BLaER1 treated with 17β-estradiol and CSF1 and Interleukin-3, amounts not matched to agents 10 nM and 100 nM (cell line): Measurements from ENCODE around the gene P2RY6.

ENCODE experiments used
- H3K27ac ChIP-seq, 11 experiments: shearing (Covaris generic); formaldehyde crosslinking; 2 replicates each; pipeline ENCODE4 v1.8.1; 2022
- H3K27me3 ChIP-seq, 11 experiments: shearing (Covaris generic); formaldehyde crosslinking; 2 replicates each; pipeline ENCODE4 v1.8.1; 2022
- H3K36me3 ChIP-seq, 11 experiments: shearing (Covaris generic); formaldehyde crosslinking; 2 replicates each; pipeline ENCODE4 v1.8.1; 2022
- H3K4me1 ChIP-seq, 10 experiments: shearing (Covaris generic); formaldehyde crosslinking; 2 replicates each; pipeline ENCODE4 v1.8.1; 2022
- H3K4me2 ChIP-seq, 11 experiments: shearing (Covaris generic); formaldehyde crosslinking; 2 replicates each; pipeline ENCODE4 v1.8.1; 2022
- H3K4me3 ChIP-seq, 10 experiments: shearing (Covaris generic); formaldehyde crosslinking; 2 replicates each; pipeline ENCODE4 v1.8.1; 2022
- H3K9ac ChIP-seq, 11 experiments: shearing (Covaris generic); formaldehyde crosslinking; 2 replicates each; pipeline ENCODE4 v1.8.1; 2022
- H3K9me3 ChIP-seq, 11 experiments: shearing (Covaris generic); formaldehyde crosslinking; replicated peaks in 1 of 11; 2 replicates each; pipeline ENCODE4 v1.8.1; 2022
- H4K20me1 ChIP-seq, 11 experiments: shearing (Covaris generic); formaldehyde crosslinking; 2 replicates each; pipeline ENCODE4 v1.8.1; 2022
- Cebpa-rat ChIP-seq, 11 experiments: shearing (Covaris generic); IDR thresholded peaks; 2 replicates each; pipeline ENCODE4 v1.8.1; 2022

P2RY6 gene

DNA sequence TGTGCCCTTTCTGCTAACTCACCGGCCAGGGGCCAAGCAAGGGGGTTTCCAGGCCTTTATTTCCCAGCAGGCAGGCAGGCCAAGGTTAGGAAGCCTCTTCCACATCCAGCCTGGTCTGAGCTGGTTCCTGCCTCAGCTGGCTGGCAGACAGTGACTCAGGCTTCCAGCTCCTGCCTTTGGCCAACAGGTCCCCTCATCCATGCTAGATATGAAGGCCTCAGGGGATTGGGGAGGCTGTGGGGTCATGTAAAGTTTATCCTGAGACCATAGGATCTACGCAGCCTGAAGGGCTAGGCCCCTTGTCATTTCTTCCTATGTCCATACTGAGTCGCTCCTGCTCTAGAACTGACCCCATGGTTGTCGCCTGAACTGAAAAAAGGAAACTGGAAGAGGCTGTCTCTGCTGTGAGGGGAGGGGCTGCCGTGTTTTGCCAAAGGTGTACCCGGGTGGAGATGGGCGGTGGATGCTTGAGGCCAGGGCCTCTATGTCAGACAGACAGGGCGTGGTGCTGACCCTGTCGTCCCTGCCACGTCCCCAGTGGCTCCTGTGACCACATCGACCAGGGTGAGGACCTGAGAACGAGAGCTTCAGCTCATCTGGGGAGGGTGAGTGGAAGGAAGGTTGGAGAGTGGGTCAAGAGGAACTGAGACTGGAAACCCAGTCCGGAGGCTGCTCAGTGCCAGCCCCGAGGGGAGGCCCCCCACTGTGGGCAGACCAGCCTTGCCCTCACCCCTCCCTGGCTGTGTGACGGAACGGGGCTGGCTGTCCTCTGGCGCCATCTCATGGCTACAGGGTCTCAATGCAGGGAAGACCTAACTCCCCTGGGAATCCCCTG lies 17.0 kb downstream of the P2RY6 start:
- H3K27ac ChIP-seq = peak overlapping the region; percentile 56 to 92 (median 79)
- H3K36me3 ChIP-seq = no peaks in the 10 kb centered on the region
- H3K4me3 ChIP-seq = peak overlapping the region in 6 of 10 experiments; percentile 3 to 53 (median 32); a peak in 10 of 20 replicates
- no peaks in the 10 kb centered on the region for H4K20me1 ChIP-seq
- no peaks in the 10 kb centered on the region for H3K9me3 ChIP-seq
- H3K4me2 ChIP-seq = peak overlapping the region; percentile 80 to 93 (median 89)
- H3K4me1 ChIP-seq = peaks cover 71 to 95% (median 86%) of the 10 kb centered on the region in 10 experiments
- peak overlapping the region; percentile 46 to 79 (median 71); a peak in 21 of 22 replicates for H3K9ac ChIP-seq
- H3K27me3 ChIP-seq = no peaks in the 10 kb centered on the region
- no peak for TF ChIP-seq Cebpa-rat (IDR thresholded peaks at IDR 0.05)

GRCh38 chr11:73290536-73290935 lies 18.4 kb downstream of the P2RY6 start:
- peak overlapping the region in 5 of 11 experiments; percentile 23 to 90 (median 87); a peak in 8 of 22 replicates for H3K4me2 ChIP-seq
- H3K27me3 ChIP-seq = no peaks in the 10 kb centered on the region
- peak overlapping the region in 6 of 11 experiments; percentile 1 to 29 (median 20); a peak in 5 of 22 replicates for H3K9ac ChIP-seq
- H3K9me3 ChIP-seq = no peaks in the 10 kb centered on the region
- peaks cover 66 to 88% (median 74%) of the 10 kb centered on the region in 10 experiments for H3K4me1 ChIP-seq
- no peak for TF ChIP-seq Cebpa-rat (IDR thresholded peaks at IDR 0.05)
- H3K36me3 ChIP-seq = no peaks in the 10 kb centered on the region
- H4K20me1 ChIP-seq = no peaks in the 10 kb centered on the region
- peak overlapping the region in 3 of 11 experiments; percentile 11 to 92 (median 13); a peak in 3 of 22 replicates for H3K27ac ChIP-seq
- no peak overlapping the region for H3K4me3 ChIP-seq

DNA sequence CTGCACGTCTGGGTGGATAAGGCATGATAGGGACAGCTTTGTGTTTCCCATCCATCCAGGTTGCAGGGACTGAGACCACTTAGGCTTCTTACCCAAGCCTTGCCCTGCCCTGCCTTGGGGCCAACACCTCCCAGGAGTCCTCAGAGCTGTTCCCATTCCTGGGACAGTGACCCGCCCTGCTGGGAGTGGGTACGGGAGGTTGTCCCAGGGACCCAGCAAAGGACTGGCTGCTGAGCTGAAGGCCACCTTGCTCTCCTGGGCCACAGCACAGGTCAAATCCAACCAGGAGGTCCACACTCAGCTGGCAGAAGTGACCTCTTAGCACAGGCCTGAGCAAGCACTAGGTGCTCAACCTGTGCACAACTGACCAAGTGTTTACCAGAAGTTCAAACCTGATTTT lies 19.1 kb downstream of the P2RY6 start:
- H3K27ac ChIP-seq = peak overlapping the region in 1 of 11 experiments; percentile 13; a peak in 1 of 22 replicates
- peaks cover 59 to 84% (median 67%) of the 10 kb centered on the region in 10 experiments for H3K4me1 ChIP-seq
- peak overlapping the region in 5 of 11 experiments; percentile 1 to 38 (median 22); a peak in 3 of 22 replicates for H3K9ac ChIP-seq
- H4K20me1 ChIP-seq = no peaks in the 10 kb centered on the region
- no peaks in the 10 kb centered on the region for H3K9me3 ChIP-seq
- H3K36me3 ChIP-seq = no peaks in the 10 kb centered on the region
- no peaks in the 10 kb centered on the region for H3K27me3 ChIP-seq
- no peak overlapping the region; a peak in 1 of 22 replicates for H3K4me2 ChIP-seq
- H3K4me3 ChIP-seq = no peak overlapping the region
- TF ChIP-seq Cebpa-rat (IDR thresholded peaks at IDR 0.05) = no peak

DNA sequence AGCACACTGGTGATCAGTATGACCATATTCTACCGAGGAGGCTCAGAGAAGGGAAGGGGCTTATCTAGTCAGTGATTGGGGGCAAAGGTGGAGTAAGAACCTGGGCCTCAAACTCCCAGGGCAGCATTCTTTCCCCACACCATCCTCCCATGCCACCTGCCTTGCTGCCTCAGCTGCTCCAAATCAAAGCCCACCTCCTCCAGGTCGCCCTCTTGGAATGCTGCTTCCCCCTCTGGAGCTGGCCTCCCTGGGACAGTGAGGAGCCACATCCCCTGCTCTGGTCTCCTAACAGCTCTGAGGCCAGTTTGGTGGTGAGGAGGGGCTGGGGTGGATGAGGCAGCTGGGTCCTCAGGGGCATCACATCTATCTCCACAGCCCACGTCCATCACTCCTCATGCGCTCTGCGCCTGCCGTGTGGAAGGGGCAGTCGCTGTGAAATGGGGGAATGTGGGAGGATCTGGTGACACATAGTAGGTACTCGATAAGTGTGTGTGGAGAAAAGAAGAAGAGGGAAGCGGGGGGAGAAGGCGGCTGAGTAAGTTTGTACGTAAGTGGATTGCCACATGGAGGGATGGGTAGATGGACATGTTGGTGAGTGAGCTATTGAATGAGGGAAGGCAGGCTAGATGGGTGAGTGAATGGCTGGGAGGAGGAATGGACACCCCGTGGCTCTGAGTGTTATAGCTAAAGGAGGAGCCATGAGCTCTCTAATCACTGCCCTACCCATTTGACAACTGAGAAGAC lies 19.8 kb downstream of the P2RY6 start:
- Histone ChIP-seq H3K9me3 (no peaks in the 10 kb centered on the region), H3K27ac (0 out of 22 replicates have a peak overlapping the region, but pooled peaks of 1 of the 11 experiments have one; percentile 15), H3K9ac (peak overlapping the region in 6 of 11 experiments; percentile 1 to 38 (median 18); a peak in 3 of 22 replicates), H3K27me3 (no peaks in the 10 kb centered on the region), H3K36me3 (no peaks in the 10 kb centered on the region), H4K20me1 (no peaks in the 10 kb centered on the region), H3K4me3 (no peak overlapping the region), H3K4me1 (peaks cover 52 to 77% (median 60%) of the 10 kb centered on the region in 10 experiments), H3K4me2 (peak overlapping the region; percentile 25 to 71 (median 63); a peak in 17 of 22 replicates)
- TF ChIP-seq Cebpa-rat (IDR thresholded peaks at IDR 0.05) = no peak

GRCh38 chr11:73292525-73292894 lies 20.4 kb downstream of the P2RY6 start:
- H3K9ac ChIP-seq = peak overlapping the region in 4 of 11 experiments; percentile 2 to 37 (median 18); a peak in 2 of 22 replicates
- H3K27ac ChIP-seq = 0 out of 22 replicates have a peak overlapping the region, but pooled peaks of 1 of the 11 experiments have one; percentile 15

DNA sequence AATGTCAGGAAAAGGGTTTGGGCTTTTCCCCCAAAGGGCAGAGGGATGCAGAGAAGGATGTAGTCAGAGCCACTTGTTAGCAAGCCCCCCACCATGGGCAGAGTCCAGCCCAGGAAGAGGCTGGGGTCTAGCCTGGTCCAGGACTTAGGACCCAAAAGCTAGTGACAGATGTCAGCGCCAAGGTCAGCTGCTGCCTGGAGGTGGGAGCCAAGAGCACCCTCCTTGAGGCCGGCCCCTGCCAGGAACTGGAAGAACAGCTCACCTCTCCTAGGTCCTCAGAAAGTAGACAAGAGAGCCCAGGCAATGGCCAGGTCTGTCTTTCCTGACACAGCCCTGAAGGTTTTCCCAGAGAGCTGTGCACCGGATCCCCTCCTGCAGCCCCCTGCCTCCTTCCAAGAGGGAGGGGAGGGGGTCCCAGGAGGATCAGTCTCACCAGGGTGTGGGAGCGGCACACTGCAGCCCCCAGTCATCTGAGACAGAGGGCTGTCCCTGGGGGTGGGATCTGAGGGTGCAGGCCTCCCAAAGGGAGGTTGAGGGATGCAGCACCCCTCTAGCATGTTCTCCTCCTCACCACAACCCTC lies 21.3 kb downstream of the P2RY6 start:
- H3K4me1 ChIP-seq = peaks cover 37 to 62% (median 46%) of the 10 kb centered on the region in 10 experiments
- no peak overlapping the region for H3K27ac ChIP-seq
- H3K4me2 ChIP-seq = peak overlapping the region; percentile 23 to 71 (median 60); a peak in 20 of 22 replicates
- no peaks in the 10 kb centered on the region for H3K9me3 ChIP-seq
- no peaks in the 10 kb centered on the region for H3K27me3 ChIP-seq
- H3K4me3 ChIP-seq = no peak overlapping the region
- no peak for TF ChIP-seq Cebpa-rat (IDR thresholded peaks at IDR 0.05)
- H4K20me1 ChIP-seq = no peaks in the 10 kb centered on the region
- H3K36me3 ChIP-seq = no peaks in the 10 kb centered on the region
- peak overlapping the region in 4 of 11 experiments; percentile 5 to 26 (median 14); a peak in 5 of 22 replicates for H3K9ac ChIP-seq

More at GRCh38 chr11:73292525-73292894, 20.4 kb downstream of the P2RY6 start:
- no peak overlapping the region for H3K4me3 ChIP-seq
- no peaks in the 10 kb centered on the region for H3K27me3 ChIP-seq
- H3K4me1 ChIP-seq = peaks cover 46 to 71% (median 54%) of the 10 kb centered on the region in 10 experiments
- TF ChIP-seq Cebpa-rat (IDR thresholded peaks at IDR 0.05) = no peak
- no peaks in the 10 kb centered on the region for H3K9me3 ChIP-seq
- no peaks in the 10 kb centered on the region for H4K20me1 ChIP-seq
- H3K4me2 ChIP-seq = peak overlapping the region; percentile 25 to 71 (median 63); a peak in 18 of 22 replicates
- H3K36me3 ChIP-seq = no peaks in the 10 kb centered on the region

DNA sequence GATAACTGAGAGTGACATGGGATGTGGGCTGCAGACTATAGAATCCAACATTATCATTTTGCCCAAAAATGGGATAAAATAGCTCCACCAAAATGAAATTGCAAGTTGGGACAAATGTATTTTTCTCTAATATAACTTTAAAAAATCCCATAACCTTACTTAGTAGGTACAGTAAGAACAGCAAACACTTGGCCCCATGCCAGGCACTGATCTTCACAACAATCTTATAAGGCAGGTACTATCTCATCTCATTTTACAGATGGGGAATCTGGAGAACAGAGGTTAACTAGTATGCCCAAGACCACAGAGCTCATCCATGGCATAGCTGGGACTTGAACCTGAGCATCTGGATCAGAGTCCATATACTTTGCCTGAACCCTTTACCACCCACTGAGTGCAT lies 22.5 kb downstream of the P2RY6 start:
- no peaks in the 10 kb centered on the region for H4K20me1 ChIP-seq
- no peak overlapping the region for H3K4me3 ChIP-seq
- no peak for TF ChIP-seq Cebpa-rat (IDR thresholded peaks at IDR 0.05)
- no peak overlapping the region for H3K4me2 ChIP-seq
- H3K27me3 ChIP-seq = no peaks in the 10 kb centered on the region
- no peak overlapping the region for H3K9ac ChIP-seq
- H3K9me3 ChIP-seq = no peaks in the 10 kb centered on the region
- H3K36me3 ChIP-seq = no peaks in the 10 kb centered on the region
- H3K27ac ChIP-seq = no peak overlapping the region
- H3K4me1 ChIP-seq = peaks cover 25 to 50% (median 34%) of the 10 kb centered on the region in 10 experiments

DNA sequence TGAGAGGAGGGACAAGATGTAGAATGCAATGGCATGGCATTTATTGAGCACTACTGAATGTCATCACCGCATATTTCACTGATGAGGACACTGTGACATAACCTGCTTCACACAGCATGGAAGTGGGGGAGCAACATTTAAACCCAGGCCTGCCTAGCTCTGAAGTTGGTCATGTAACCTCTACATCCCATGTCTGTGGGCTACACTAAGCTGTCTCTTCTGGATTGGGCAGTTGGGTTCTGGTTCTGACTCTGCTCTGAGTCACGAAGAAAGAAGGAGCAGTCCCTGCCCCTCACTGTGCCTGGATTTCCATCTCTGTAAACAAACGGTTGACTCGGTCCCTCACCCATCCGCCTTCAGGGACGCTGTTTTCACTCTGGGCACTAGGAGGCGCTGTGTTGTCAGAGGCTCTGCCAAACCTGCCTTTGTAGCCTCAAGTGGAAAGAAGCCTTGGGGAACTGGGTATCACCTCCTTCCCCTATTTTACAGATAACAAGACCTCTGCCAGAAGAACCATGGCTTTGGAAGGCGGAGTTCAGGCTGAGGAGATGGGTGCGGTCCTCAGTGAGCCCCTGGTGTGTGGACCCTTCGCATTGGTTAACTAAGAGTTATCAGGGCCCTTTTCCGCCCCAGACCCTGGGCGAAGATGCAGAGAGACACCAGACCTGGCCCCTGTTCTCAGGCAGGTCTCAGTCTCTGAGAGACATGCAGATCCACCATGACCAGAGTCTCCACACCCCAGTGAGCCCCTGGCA lies 23.3 kb downstream of the P2RY6 start:
- Histone ChIP-seq H3K9me3 (no peaks in the 10 kb centered on the region), H3K4me3 (no peak overlapping the region), H3K27me3 (no peaks in the 10 kb centered on the region), H4K20me1 (no peaks in the 10 kb centered on the region), H3K4me2 (no peak overlapping the region), H3K36me3 (no peaks in the 10 kb centered on the region), H3K4me1 (peaks cover 22 to 42% (median 28%) of the 10 kb centered on the region in 10 experiments), H3K9ac (no peak overlapping the region), H3K27ac (no peak overlapping the region; a peak in 1 of 22 replicates)
- TF ChIP-seq Cebpa-rat (IDR thresholded peaks at IDR 0.05) = no peak
